Pulmonary artery endothelial cell (primary cell): ENCODE data around the gene INHBB. TPM values are rescaled to one million over a fixed set of nuclear protein-coding genes. Genes with fewer than 3 reads are reported as not detected.
"Not testable (repeated sequence)": the region's sequence is repeated elsewhere in the genome, so short reads cannot be mapped to it uniquely, and the experiment has no call there.

Experiments used
- DNase-seq: peaks from one replicate; pipeline ENCODE4 v3.0.0-alpha.2; 2011; ENCODE audit warnings: low read depth, low spot score
- total RNA-seq: library from RNA; depleted of rRNA; stranded (reverse); fragments of >200 nt; gene quantifications from 2 replicates; pipeline ENCODE4 v1.2.3, GENCODE V29; 2014

The INHBB gene
- 0.25 and 1.7 TPM in 2 replicates for total RNA-seq

- DNase-seq = no peak
These were observed at the start of gene INHBB for GRCh38 chr2:120346026-120346666. Gene INHBB (plus strand): TSS chr2:120346136. CDS start chr2:120346189, 53 bp downstream.

GRCh38 chr2:120298173-120298835 is 47.6 kb upstream of the INHBB start:
- DNase-seq = no peak

- no peak for DNase-seq
These were observed 46.9 kb upstream of the INHBB start for GRCh38 chr2:120299004-120299403.

- no peak for DNase-seq
These were observed 46.4 kb upstream of the INHBB start for GRCh38 chr2:120299561-120299960.

- DNase-seq = no peak
These were observed 45.6 kb upstream of the INHBB start for GRCh38 chr2:120300385-120300784.

GRCh38 chr2:120301284-120301683 is 44.7 kb upstream of the INHBB start:
- DNase-seq = no peak

- DNase-seq = no peak
These were observed 43.6 kb upstream of the INHBB start for GRCh38 chr2:120302301-120302700.

GRCh38 chr2:120303177-120303576 is 42.8 kb upstream of the INHBB start:
- DNase-seq = no peak

GRCh38 chr2:120305296-120305695 is 40.6 kb upstream of the INHBB start:
- no peak for DNase-seq

GRCh38 chr2:120305937-120306490 is 39.9 kb upstream of the INHBB start:
- DNase-seq = no peak

- no peak for DNase-seq
These were observed 38.5 kb upstream of the INHBB start for GRCh38 chr2:120307482-120307881.

GRCh38 chr2:120308038-120308910 is 37.7 kb upstream of the INHBB start:
- no peak for DNase-seq

GRCh38 chr2:120310136-120310535 is 35.8 kb upstream of the INHBB start:
- no peak for DNase-seq

GRCh38 chr2:120310841-120311240 is 35.1 kb upstream of the INHBB start:
- not testable (repeated sequence) for DNase-seq

GRCh38 chr2:120312076-120312475 is 33.9 kb upstream of the INHBB start:
- no peak for DNase-seq

GRCh38 chr2:120312860-120313694 is 32.9 kb upstream of the INHBB start:
- DNase-seq = peak; percentile 52

- DNase-seq = no peak
These were observed 32.0 kb upstream of the INHBB start for GRCh38 chr2:120313695-120314615.

- peak; percentile 24 for DNase-seq
These were observed 31.1 kb upstream of the INHBB start for GRCh38 chr2:120314690-120315366.

GRCh38 chr2:120315367-120316033 is 30.4 kb upstream of the INHBB start:
- no peak for DNase-seq
